GM12892 (cell line): Measurements from ENCODE around the gene EXOC3L4.

ENCODE experiments used
- POLR2A ChIP-seq: IDR thresholded peaks from 2 replicates; pipeline ENCODE4 v1.6.1; 2011; ENCODE audit warnings: low read depth, low read length, control low read depth
- POLR2AphosphoS5 ChIP-seq: IDR thresholded peaks from 2 replicates; pipeline ENCODE4 v1.6.1; 2011; ENCODE audit warnings: low read depth, low read length, control low read depth

- no peak for TF ChIP-seq POLR2AphosphoS5
- no peak for TF ChIP-seq POLR2A
These were observed 61.4 kb downstream of the EXOC3L4 start for GRCh38 chr14:103155826-103156394.
